ENCODE data around the gene KRT81. TPM values are rescaled to one million over a fixed set of nuclear protein-coding genes. Genes with fewer than 3 reads are reported as not detected.
"Not testable (repeated sequence)": the region's sequence is repeated elsewhere in the genome, so short reads cannot be mapped to it uniquely, and the experiment has no call there.

The KRT81 gene
- total RNA-seq, 1 donor = not detected

- Histone ChIP-seq H3K4me1 (ENCODE audit: insufficient read depth, low read length) (no peaks in the 10 kb centered on the region), H3K9me3 (ENCODE audit: low read depth, low read length) (no peaks in the 10 kb centered on the region), H3K4me3 (ENCODE audit: low read length) (no peak overlapping the region), H3K27me3 (ENCODE audit: insufficient read depth, low read length) (peaks cover 5% of the 10 kb centered on the region)
These were observed 31.7 kb upstream of the KRT81 start for GRCh38 chr12:52323001-52323400.

- Histone ChIP-seq H3K4me1 (ENCODE audit: insufficient read depth, low read length) (no peaks in the 10 kb centered on the region), H3K4me3 (ENCODE audit: low read length) (no peak overlapping the region), H3K9me3 (ENCODE audit: low read depth, low read length) (no peaks in the 10 kb centered on the region), H3K27me3 (ENCODE audit: insufficient read depth, low read length) (peaks cover 5% of the 10 kb centered on the region)
These were observed 30.7 kb upstream of the KRT81 start for GRCh38 chr12:52322069-52322468.

- H3K4me3 ChIP-seq (ENCODE audit: low read length) = no peak overlapping the region
- H3K4me1 ChIP-seq (ENCODE audit: insufficient read depth, low read length) = no peaks in the 10 kb centered on the region
- H3K27me3 ChIP-seq (ENCODE audit: insufficient read depth, low read length) = peaks cover 5% of the 10 kb centered on the region
- H3K9me3 ChIP-seq (ENCODE audit: low read depth, low read length) = no peaks in the 10 kb centered on the region
These were observed 30.1 kb upstream of the KRT81 start for GRCh38 chr12:52321418-52321817.

- H3K4me3 ChIP-seq (ENCODE audit: low read length) = no peak within 1 kb of the TSS
- H3K4me1 ChIP-seq (ENCODE audit: insufficient read depth, low read length) = no peaks in the 10 kb centered on the region
- no peaks in the 10 kb centered on the region for H3K9me3 ChIP-seq (ENCODE audit: low read depth, low read length)
- peaks cover 5% of the 10 kb centered on the region for H3K27me3 ChIP-seq (ENCODE audit: insufficient read depth, low read length)
These were observed 29.6 kb upstream of the KRT81 start, which contains the start of gene KRT83 for GRCh38 chr12:52320784-52321400. KRT83 (minus strand) TSS chr12:52321398; CDS start chr12:52321335, 63 bp downstream.

GRCh38 chr12:52319097-52319496, 27.8 kb upstream of the KRT81 start:
- Histone ChIP-seq H3K9me3 (ENCODE audit: low read depth, low read length) (no peaks in the 10 kb centered on the region), H3K4me3 (ENCODE audit: low read length) (no peak overlapping the region), H3K4me1 (ENCODE audit: insufficient read depth, low read length) (no peaks in the 10 kb centered on the region), H3K27me3 (ENCODE audit: insufficient read depth, low read length) (peaks cover 5% of the 10 kb centered on the region)

- Histone ChIP-seq H3K4me3 (ENCODE audit: low read length) (no peak overlapping the region), H3K27me3 (ENCODE audit: insufficient read depth, low read length) (peaks cover 5% of the 10 kb centered on the region), H3K9me3 (ENCODE audit: low read depth, low read length) (no peaks in the 10 kb centered on the region), H3K4me1 (ENCODE audit: insufficient read depth, low read length) (no peaks in the 10 kb centered on the region)
These were observed 27.1 kb upstream of the KRT81 start for GRCh38 chr12:52318241-52318990.

- Histone ChIP-seq H3K4me1 (ENCODE audit: insufficient read depth, low read length) (no peaks in the 10 kb centered on the region), H3K27me3 (ENCODE audit: insufficient read depth, low read length) (peaks cover 5% of the 10 kb centered on the region), H3K4me3 (ENCODE audit: low read length) (no peak overlapping the region), H3K9me3 (ENCODE audit: low read depth, low read length) (no peaks in the 10 kb centered on the region)
These were observed 26.2 kb upstream of the KRT81 start for GRCh38 chr12:52317468-52318052.

- H3K4me1 ChIP-seq (ENCODE audit: insufficient read depth, low read length) = no peaks in the 10 kb centered on the region
- H3K27me3 ChIP-seq (ENCODE audit: insufficient read depth, low read length) = peaks cover 7% of the 10 kb centered on the region
- H3K9me3 ChIP-seq (ENCODE audit: low read depth, low read length) = no peaks in the 10 kb centered on the region
- H3K4me3 ChIP-seq (ENCODE audit: low read length) = no peak overlapping the region
These were observed 25.4 kb upstream of the KRT81 start for GRCh38 chr12:52316701-52317100.

GRCh38 chr12:52316290-52316689, 25.0 kb upstream of the KRT81 start:
- Histone ChIP-seq H3K4me3 (ENCODE audit: low read length) (no peak overlapping the region), H3K27me3 (ENCODE audit: insufficient read depth, low read length) (peaks cover 11% of the 10 kb centered on the region), H3K9me3 (ENCODE audit: low read depth, low read length) (no peaks in the 10 kb centered on the region), H3K4me1 (ENCODE audit: insufficient read depth, low read length) (no peaks in the 10 kb centered on the region)

- H3K9me3 ChIP-seq (ENCODE audit: low read depth, low read length); H3K4me3 ChIP-seq (ENCODE audit: low read length); H3K4me1 ChIP-seq (ENCODE audit: insufficient read depth, low read length): not testable (repeated sequence)
- peaks cover 14% of the 10 kb centered on the region for H3K27me3 ChIP-seq (ENCODE audit: insufficient read depth, low read length)
These were observed 24.4 kb upstream of the KRT81 start for GRCh38 chr12:52315721-52316120.

- no peaks in the 10 kb centered on the region for H3K9me3 ChIP-seq (ENCODE audit: low read depth, low read length)
These were observed 23.2 kb upstream of the KRT81 start for GRCh38 chr12:52314511-52314910.

GRCh38 chr12:52313926-52314325, 22.6 kb upstream of the KRT81 start:
- H3K4me3 ChIP-seq (ENCODE audit: low read length) = no peak overlapping the region
- H3K27me3 ChIP-seq (ENCODE audit: insufficient read depth, low read length) = peaks cover 27% of the 10 kb centered on the region
- H3K9me3 ChIP-seq (ENCODE audit: low read depth, low read length) = no peaks in the 10 kb centered on the region
- H3K4me1 ChIP-seq (ENCODE audit: insufficient read depth, low read length) = no peaks in the 10 kb centered on the region

More at GRCh38 chr12:52314511-52314910, 23.2 kb upstream of the KRT81 start:
- Histone ChIP-seq H3K27me3 (ENCODE audit: insufficient read depth, low read length) (peaks cover 21% of the 10 kb centered on the region), H3K4me1 (ENCODE audit: insufficient read depth, low read length) (no peaks in the 10 kb centered on the region), H3K4me3 (ENCODE audit: low read length) (no peak overlapping the region)

- Histone ChIP-seq H3K4me3 (ENCODE audit: low read length) (no peak overlapping the region), H3K4me1 (ENCODE audit: insufficient read depth, low read length) (no peaks in the 10 kb centered on the region), H3K9me3 (ENCODE audit: low read depth, low read length) (no peaks in the 10 kb centered on the region), H3K27me3 (ENCODE audit: insufficient read depth, low read length) (peaks cover 32% of the 10 kb centered on the region)
These were observed 22.1 kb upstream of the KRT81 start for GRCh38 chr12:52313461-52313860.

GRCh38 chr12:52312086-52312485, 20.8 kb upstream of the KRT81 start:
- H3K4me3 ChIP-seq (ENCODE audit: low read length) = no peak overlapping the region
- peaks cover 6% of the 10 kb centered on the region for H3K4me1 ChIP-seq (ENCODE audit: insufficient read depth, low read length)
- peaks cover 45% of the 10 kb centered on the region for H3K27me3 ChIP-seq (ENCODE audit: insufficient read depth, low read length)
- H3K9me3 ChIP-seq (ENCODE audit: low read depth, low read length) = no peaks in the 10 kb centered on the region

- no peak overlapping the region for H3K4me3 ChIP-seq (ENCODE audit: low read length)
- peaks cover 6% of the 10 kb centered on the region for H3K4me1 ChIP-seq (ENCODE audit: insufficient read depth, low read length)
- H3K27me3 ChIP-seq (ENCODE audit: insufficient read depth, low read length) = peaks cover 52% of the 10 kb centered on the region
- no peaks in the 10 kb centered on the region for H3K9me3 ChIP-seq (ENCODE audit: low read depth, low read length)
These were observed 19.9 kb upstream of the KRT81 start for GRCh38 chr12:52311285-52311648.
